HepG2 (cell line): Measurements from ENCODE around the gene LATS2. TPM values are rescaled to one million over a fixed set of nuclear protein-coding genes. Genes with fewer than 3 reads are reported as not detected.

ENCODE experiments used
- ATAD3A ChIP-seq: sonication (generic); formaldehyde crosslinking; IDR thresholded peaks from 2 replicates; pipeline ENCODE4 v1.4.0; 2020; ENCODE audit warnings: missing genetic modification reagents
- EZH2 ChIP-seq: conservative IDR thresholded peaks from 2 replicates; pipeline ENCODE4 v1.6.1; 2012; ENCODE audit warnings: mild to moderate bottlenecking, low read depth, low read length, moderate library complexity
- IKZF5 ChIP-seq: IDR thresholded peaks from 2 replicates; pipeline ENCODE4 v1.6.1; 2018; ENCODE audit warnings: missing genetic modification reagents, mild to moderate bottlenecking, missing compliant biosample characterization
- NFYC ChIP-seq: IDR thresholded peaks from 2 replicates; pipeline ENCODE4 v1.6.1; 2016; ENCODE audit warnings: missing genetic modification reagents, missing compliant biosample characterization
- SIX1 ChIP-seq: sonication (generic); formaldehyde crosslinking; IDR thresholded peaks from 2 replicates; pipeline ENCODE4 v1.4.0; 2020; ENCODE audit warnings: missing genetic modification reagents, borderline replicate concordance
- TCF12 ChIP-seq, 2 experiments: fragments of 450-650 bp in 1 of 2; sonication (generic) in 1 of 2; formaldehyde crosslinking in 1 of 2; IDR thresholded peaks; 2 replicates each; pipeline versions ENCODE4 v1.6.1 to v1.8.0; 2017 to 2022; ENCODE audit warnings: antibody characterized with exemption in 1 of 2, mild to moderate bottlenecking in 1 of 2, missing genetic modification reagents in 1 of 2, moderate library complexity in 1 of 2
- ZEB1 ChIP-seq: IDR thresholded peaks from 2 replicates; pipeline ENCODE4 v1.6.1; 2012; ENCODE audit warnings: mild to moderate bottlenecking, low read depth, inconsistent platforms; ENCODE audit not compliant: insufficient replicate concordance
- ZNF256 ChIP-seq: sonication (generic); formaldehyde crosslinking; conservative IDR thresholded peaks from 2 replicates; pipeline ENCODE4 v1.4.0; 2020; ENCODE audit warnings: missing genetic modification reagents
- ZNF451 ChIP-seq: sonication (generic); formaldehyde crosslinking; IDR thresholded peaks from 2 replicates; pipeline ENCODE4 v1.5.0; 2020; ENCODE audit warnings: mild to moderate bottlenecking, missing genetic modification reagents
- ZNF577 ChIP-seq: sonication (generic); formaldehyde crosslinking; IDR thresholded peaks from 2 replicates; pipeline ENCODE4 v1.4.0; 2020; ENCODE audit warnings: mild to moderate bottlenecking, low read depth, missing genetic modification reagents, borderline replicate concordance
- ZNF674 ChIP-seq: sonication (generic); formaldehyde crosslinking; IDR thresholded peaks from 2 replicates; pipeline ENCODE4 v1.5.0; 2020; ENCODE audit warnings: low read depth, mild to moderate bottlenecking, missing genetic modification reagents
- polyA plus RNA-seq, 8 experiments: library from polyadenylated mRNA; depleted of rRNA in 3 of 8; stranded (reverse) in 7 of 8; unstranded in 1 of 8; fragments of >200 nt; fragmentation: Illumina TruSeq in 4 of 8; extraction: Trizol in 4 of 8; gene quantifications; 2 replicates each; pipeline versions ENCODE4 v1.2.1 to v1.2.3, GENCODE V29; 2011 to 2016; ENCODE audit warnings: low read depth in 4 of 8, missing spikeins in 1 of 8, mixed read lengths in 1 of 8; ENCODE audit not compliant: insufficient read depth in 1 of 8
- total RNA-seq, 5 experiments: library from RNA; depleted of rRNA; stranded (reverse); fragments of >200 nt; fragmentation: Illumina TruSeq; extraction: Trizol; gene quantifications; 2 replicates each; pipeline ENCODE4 v1.2.3, GENCODE V29; 2016; ENCODE audit warnings: low read depth in 1 of 5
- TF ChIP-seq, protein P1 (sequence below): sonication (generic); formaldehyde crosslinking; IDR thresholded peaks from 2 replicates; pipeline ENCODE4 v1.4.0; 2020; ENCODE audit warnings: missing genetic modification reagents, borderline replicate concordance
- TF ChIP-seq, protein P2 (sequence below): sonication (generic); formaldehyde crosslinking; IDR thresholded peaks from 2 replicates; pipeline ENCODE4 v1.5.0; 2020; ENCODE audit warnings: mild to moderate bottlenecking, missing genetic modification reagents, borderline replicate concordance

Gene LATS2
- total and polyA plus RNA-seq, 2 of the 13 experiments (the other 11 are each of a cell fraction or from before 2014, with no cell fraction given) = 7.3 to 8.5 TPM

DNA sequence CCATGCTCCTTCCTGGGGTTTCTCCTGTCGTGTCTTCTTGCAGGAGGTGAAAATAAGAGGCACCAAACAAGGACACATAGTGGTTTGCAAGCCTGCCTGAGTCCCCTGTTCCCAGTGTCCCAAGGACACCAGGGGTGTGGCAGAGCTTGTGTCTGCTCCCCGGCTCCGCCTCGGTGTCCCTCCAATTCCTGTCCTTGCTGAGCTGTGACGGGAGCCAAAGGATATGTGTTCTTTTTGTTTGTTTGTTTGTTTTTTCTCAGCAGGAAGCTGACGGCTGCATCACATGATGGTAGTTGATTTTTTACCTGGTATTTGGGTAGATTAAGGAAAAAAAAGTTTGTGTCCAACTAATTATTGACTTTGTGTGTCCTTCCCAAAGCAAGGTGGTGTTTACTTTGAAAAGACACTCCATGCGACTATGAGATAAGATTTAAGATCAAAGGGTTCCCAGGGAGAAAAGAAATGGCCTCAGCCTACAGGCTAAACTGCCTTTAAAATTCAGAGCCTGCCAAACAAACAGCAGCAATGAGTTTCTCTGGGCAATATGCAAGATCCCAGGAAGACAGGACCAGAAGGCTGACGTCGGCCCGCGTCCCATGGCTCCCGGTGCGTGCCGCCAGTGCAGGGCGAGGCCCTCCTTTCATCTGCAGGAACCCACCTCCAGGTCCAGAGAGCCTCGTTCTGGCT is 108.0 kb downstream of the LATS2 start (continued):
- TF ChIP-seq IKZF5 (peak; percentile 16; the same call in 1 of the 2 replicates), ZNF256 (CRISPR knock-in tag) (no peak), TCF12 (IDR thresholded peaks at IDR 0.05) (no peak), TCF12 (CRISPR knock-in tag; IDR thresholded peaks at IDR 0.05) (no peak), ATAD3A (no peak), ZNF674 (CRISPR knock-in tag) (no peak), EZH2 (no peak), NFYC (no peak), ZNF451 (no peak), ZNF577 (CRISPR knock-in tag) (no peak), ZEB1 (no peak), SIX1 (CRISPR knock-in tag) (peak; percentile 96)
- TF ChIP-seq, protein P1, sequence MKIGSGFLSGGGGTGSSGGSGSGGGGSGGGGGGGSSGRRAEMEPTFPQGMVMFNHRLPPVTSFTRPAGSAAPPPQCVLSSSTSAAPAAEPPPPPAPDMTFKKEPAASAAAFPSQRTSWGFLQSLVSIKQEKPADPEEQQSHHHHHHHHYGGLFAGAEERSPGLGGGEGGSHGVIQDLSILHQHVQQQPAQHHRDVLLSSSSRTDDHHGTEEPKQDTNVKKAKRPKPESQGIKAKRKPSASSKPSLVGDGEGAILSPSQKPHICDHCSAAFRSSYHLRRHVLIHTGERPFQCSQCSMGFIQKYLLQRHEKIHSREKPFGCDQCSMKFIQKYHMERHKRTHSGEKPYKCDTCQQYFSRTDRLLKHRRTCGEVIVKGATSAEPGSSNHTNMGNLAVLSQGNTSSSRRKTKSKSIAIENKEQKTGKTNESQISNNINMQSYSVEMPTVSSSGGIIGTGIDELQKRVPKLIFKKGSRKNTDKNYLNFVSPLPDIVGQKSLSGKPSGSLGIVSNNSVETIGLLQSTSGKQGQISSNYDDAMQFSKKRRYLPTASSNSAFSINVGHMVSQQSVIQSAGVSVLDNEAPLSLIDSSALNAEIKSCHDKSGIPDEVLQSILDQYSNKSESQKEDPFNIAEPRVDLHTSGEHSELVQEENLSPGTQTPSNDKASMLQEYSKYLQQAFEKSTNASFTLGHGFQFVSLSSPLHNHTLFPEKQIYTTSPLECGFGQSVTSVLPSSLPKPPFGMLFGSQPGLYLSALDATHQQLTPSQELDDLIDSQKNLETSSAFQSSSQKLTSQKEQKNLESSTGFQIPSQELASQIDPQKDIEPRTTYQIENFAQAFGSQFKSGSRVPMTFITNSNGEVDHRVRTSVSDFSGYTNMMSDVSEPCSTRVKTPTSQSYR (CRISPR knock-in tag) = no peak
- TF ChIP-seq, protein P2, sequence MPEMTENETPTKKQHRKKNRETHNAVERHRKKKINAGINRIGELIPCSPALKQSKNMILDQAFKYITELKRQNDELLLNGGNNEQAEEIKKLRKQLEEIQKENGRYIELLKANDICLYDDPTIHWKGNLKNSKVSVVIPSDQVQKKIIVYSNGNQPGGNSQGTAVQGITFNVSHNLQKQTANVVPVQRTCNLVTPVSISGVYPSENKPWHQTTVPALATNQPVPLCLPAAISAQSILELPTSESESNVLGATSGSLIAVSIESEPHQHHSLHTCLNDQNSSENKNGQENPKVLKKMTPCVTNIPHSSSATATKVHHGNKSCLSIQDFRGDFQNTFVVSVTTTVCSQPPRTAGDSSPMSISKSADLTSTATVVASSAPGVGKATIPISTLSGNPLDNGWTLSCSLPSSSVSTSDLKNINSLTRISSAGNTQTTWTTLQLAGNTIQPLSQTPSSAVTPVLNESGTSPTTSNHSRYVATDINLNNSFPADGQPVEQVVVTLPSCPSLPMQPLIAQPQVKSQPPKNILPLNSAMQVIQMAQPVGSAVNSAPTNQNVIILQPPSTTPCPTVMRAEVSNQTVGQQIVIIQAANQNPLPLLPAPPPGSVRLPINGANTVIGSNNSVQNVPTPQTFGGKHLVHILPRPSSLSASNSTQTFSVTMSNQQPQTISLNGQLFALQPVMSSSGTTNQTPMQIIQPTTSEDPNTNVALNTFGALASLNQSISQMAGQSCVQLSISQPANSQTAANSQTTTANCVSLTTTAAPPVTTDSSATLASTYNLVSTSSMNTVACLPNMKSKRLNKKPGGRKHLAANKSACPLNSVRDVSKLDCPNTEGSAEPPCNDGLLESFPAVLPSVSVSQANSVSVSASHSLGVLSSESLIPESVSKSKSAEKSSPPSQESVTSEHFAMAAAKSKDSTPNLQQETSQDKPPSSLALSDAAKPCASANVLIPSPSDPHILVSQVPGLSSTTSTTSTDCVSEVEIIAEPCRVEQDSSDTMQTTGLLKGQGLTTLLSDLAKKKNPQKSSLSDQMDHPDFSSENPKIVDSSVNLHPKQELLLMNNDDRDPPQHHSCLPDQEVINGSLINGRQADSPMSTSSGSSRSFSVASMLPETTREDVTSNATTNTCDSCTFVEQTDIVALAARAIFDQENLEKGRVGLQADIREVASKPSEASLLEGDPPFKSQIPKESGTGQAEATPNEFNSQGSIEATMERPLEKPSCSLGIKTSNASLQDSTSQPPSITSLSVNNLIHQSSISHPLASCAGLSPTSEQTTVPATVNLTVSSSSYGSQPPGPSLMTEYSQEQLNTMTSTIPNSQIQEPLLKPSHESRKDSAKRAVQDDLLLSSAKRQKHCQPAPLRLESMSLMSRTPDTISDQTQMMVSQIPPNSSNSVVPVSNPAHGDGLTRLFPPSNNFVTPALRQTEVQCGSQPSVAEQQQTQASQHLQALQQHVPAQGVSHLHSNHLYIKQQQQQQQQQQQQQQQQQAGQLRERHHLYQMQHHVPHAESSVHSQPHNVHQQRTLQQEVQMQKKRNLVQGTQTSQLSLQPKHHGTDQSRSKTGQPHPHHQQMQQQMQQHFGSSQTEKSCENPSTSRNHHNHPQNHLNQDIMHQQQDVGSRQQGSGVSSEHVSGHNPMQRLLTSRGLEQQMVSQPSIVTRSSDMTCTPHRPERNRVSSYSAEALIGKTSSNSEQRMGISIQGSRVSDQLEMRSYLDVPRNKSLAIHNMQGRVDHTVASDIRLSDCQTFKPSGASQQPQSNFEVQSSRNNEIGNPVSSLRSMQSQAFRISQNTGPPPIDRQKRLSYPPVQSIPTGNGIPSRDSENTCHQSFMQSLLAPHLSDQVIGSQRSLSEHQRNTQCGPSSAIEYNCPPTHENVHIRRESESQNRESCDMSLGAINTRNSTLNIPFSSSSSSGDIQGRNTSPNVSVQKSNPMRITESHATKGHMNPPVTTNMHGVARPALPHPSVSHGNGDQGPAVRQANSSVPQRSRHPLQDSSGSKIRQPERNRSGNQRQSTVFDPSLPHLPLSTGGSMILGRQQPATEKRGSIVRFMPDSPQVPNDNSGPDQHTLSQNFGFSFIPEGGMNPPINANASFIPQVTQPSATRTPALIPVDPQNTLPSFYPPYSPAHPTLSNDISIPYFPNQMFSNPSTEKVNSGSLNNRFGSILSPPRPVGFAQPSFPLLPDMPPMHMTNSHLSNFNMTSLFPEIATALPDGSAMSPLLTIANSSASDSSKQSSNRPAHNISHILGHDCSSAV = no peak
